H1 (cell line): Measurements from ENCODE around the gene GMPPA. TPM values are rescaled to one million over a fixed set of nuclear protein-coding genes. Genes with fewer than 3 reads are reported as not detected.

Source experiments
- CTCF ChIA-PET: fragments of 300-600 bp; sonication (Branson Sonifier 250); formaldehyde crosslinking; loops from one replicate; lab custom pipeline; 2021; ENCODE audit not compliant: partially characterized antibody; lab: Charles Lee
- POLR2A ChIA-PET: fragments of 300-600 bp; sonication (Branson Sonifier 250); formaldehyde crosslinking; loops from one replicate; lab custom pipeline; 2021; ENCODE audit warnings: inconsistent platforms; ENCODE audit not compliant: partially characterized antibody; lab: Charles Lee
- DNase-seq, 2 experiments: peaks; one replicate each; pipeline versions ENCODE4 v3.0.0 to v3.0.0-alpha.2; 2010 to 2022; ENCODE audit warnings: low spot score in 2 of 2, low read depth in 1 of 2, mixed read lengths in 1 of 2
- FAIRE-seq: peaks from 2 replicates; lab custom pipeline; 2011; peaks lifted over from hg19 to GRCh38; lab: Jason Lieb, UNC
- H2AFZ ChIP-seq: 2 replicates; pipeline ENCODE4 v1.8.1; 2012; ENCODE audit warnings: low read length, inconsistent platforms
- H2AK5ac ChIP-seq: 2 replicates; pipeline ENCODE4 v1.6.1; 2013; ENCODE audit warnings: low read depth, low read length
- H2BK120ac ChIP-seq: replicated peaks from 2 replicates; pipeline ENCODE3; 2013; ENCODE audit warnings: low read depth, low read length, inconsistent platforms
- H2BK12ac ChIP-seq: 2 replicates; pipeline ENCODE4 v1.6.1; 2013; ENCODE audit warnings: low read depth, low read length
- H2BK15ac ChIP-seq: 2 replicates; pipeline ENCODE4 v1.6.1; 2013; ENCODE audit warnings: low read length
- H2BK20ac ChIP-seq: 2 replicates; pipeline ENCODE4 v1.6.1; 2013; ENCODE audit warnings: low read length
- H2BK5ac ChIP-seq: 2 replicates; pipeline ENCODE4 v1.6.1; 2013; ENCODE audit warnings: low read depth, low read length
- H3K14ac ChIP-seq: 2 replicates; pipeline ENCODE4 v1.6.1; 2013; ENCODE audit warnings: inconsistent platforms; ENCODE audit not compliant: insufficient read length
- H3K18ac ChIP-seq: 2 replicates; pipeline ENCODE4 v1.6.1; 2013; ENCODE audit warnings: low read length; ENCODE audit errors: extremely low read depth
- H3K23ac ChIP-seq: 2 replicates; pipeline ENCODE4 v1.6.1; 2013; ENCODE audit warnings: inconsistent platforms; ENCODE audit not compliant: insufficient read length
- H3K23me2 ChIP-seq: 2 replicates; pipeline ENCODE4 v1.6.1; 2013; ENCODE audit warnings: low read depth, low read length
- H3K27ac ChIP-seq: 2 replicates; pipeline ENCODE4 v1.6.1; 2011; ENCODE audit warnings: low read depth, low read length, inconsistent platforms
- H3K27me3 ChIP-seq, 4 experiments: replicated peaks in 1 of 4; 1 replicate in 1 of 4; 2 replicates in 3 of 4; pipeline versions ENCODE4 v1.6.1 to v1.8.1; 2011 to 2013; ENCODE audit warnings: low read length in 3 of 4, mild to moderate bottlenecking in 3 of 4, inconsistent platforms in 2 of 4, mixed read lengths in 2 of 4, moderate library complexity in 1 of 4; ENCODE audit not compliant: control insufficient read depth in 3 of 4, insufficient read depth in 3 of 4; ENCODE audit errors: extremely low read depth in 1 of 4
- H3K36me3 ChIP-seq, 4 experiments: 2 replicates each; pipeline versions ENCODE4 v1.6.1 to v1.8.1; 2011 to 2013; ENCODE audit warnings: mild to moderate bottlenecking in 4 of 4, low read length in 3 of 4, moderate library complexity in 2 of 4, control low read depth in 1 of 4, inconsistent platforms in 1 of 4; ENCODE audit not compliant: insufficient read depth in 4 of 4, control insufficient read depth in 2 of 4
- H3K4ac ChIP-seq: replicated peaks from 2 replicates; pipeline ENCODE3; 2013; ENCODE audit warnings: low read length, low read depth, mixed read lengths, inconsistent platforms; ENCODE audit not compliant: insufficient read length
- H3K4me1 ChIP-seq, 4 experiments: replicated peaks in 1 of 4; 1 replicate in 1 of 4; 2 replicates in 3 of 4; pipeline versions ENCODE4 v1.6.1 to v1.8.1; 2011 to 2013; ENCODE audit warnings: low read length in 3 of 4, inconsistent platforms in 2 of 4, mixed read lengths in 1 of 4; ENCODE audit not compliant: insufficient read depth in 4 of 4, control insufficient read depth in 3 of 4
- H3K4me2 ChIP-seq, 2 experiments: 2 replicates each; pipeline versions ENCODE4 v1.6.1 to v1.8.1; 2011 to 2013; ENCODE audit warnings: low read depth in 2 of 2, low read length in 2 of 2, control low read depth in 1 of 2, inconsistent platforms in 1 of 2, mild to moderate bottlenecking in 1 of 2; ENCODE audit not compliant: insufficient read depth in 1 of 2
- H3K4me3 ChIP-seq, 4 experiments: fragments of 200-600, 300-600 bp in 1 of 4; sonication (generic), shearing (Covaris generic), sonication (Bioruptor Twin) in 1 of 4; 2 replicates each; pipeline versions ENCODE4 v1.5.1 to v1.8.1; 2011 to 2016; ENCODE audit warnings: low read length in 4 of 4, low read depth in 3 of 4, control low read depth in 2 of 4, inconsistent platforms in 2 of 4, mild to moderate bottlenecking in 2 of 4, mixed read lengths in 1 of 4, moderate library complexity in 1 of 4; ENCODE audit not compliant: insufficient read depth in 2 of 4; ENCODE audit errors: extremely low read depth in 1 of 4
- H3K56ac ChIP-seq: replicated peaks from 2 replicates; pipeline ENCODE3; 2013; ENCODE audit warnings: low read depth, mild to moderate bottlenecking, mixed read lengths, low read length, inconsistent platforms; ENCODE audit not compliant: insufficient read length
- H3K79me1 ChIP-seq: 2 replicates; pipeline ENCODE4 v1.6.1; 2013; ENCODE audit warnings: low read depth, low read length, control low read depth
- H3K79me2 ChIP-seq, 2 experiments: 2 replicates each; pipeline versions ENCODE4 v1.6.1 to v1.8.1; 2012 to 2013; ENCODE audit warnings: low read length in 2 of 2, mild to moderate bottlenecking in 2 of 2, inconsistent platforms in 1 of 2; ENCODE audit not compliant: insufficient read depth in 2 of 2, control insufficient read depth in 1 of 2
- H3K9ac ChIP-seq, 4 experiments: replicated peaks in 1 of 4; 1 replicate in 1 of 4; 2 replicates in 3 of 4; pipeline versions ENCODE4 v1.6.1 to v1.8.1; 2011 to 2013; ENCODE audit warnings: low read depth in 3 of 4, low read length in 3 of 4, control low read depth in 2 of 4, mild to moderate bottlenecking in 2 of 4, moderate library complexity in 2 of 4, inconsistent platforms in 1 of 4; ENCODE audit errors: extremely low read depth in 1 of 4
- H3K9me3 ChIP-seq, 2 experiments: 2 replicates each; pipeline versions ENCODE4 v1.6.1 to v1.8.1; 2012 to 2013; ENCODE audit warnings: mild to moderate bottlenecking in 2 of 2, moderate library complexity in 2 of 2, control low read depth in 1 of 2, inconsistent platforms in 1 of 2, low read depth in 1 of 2, low read length in 1 of 2, mixed read lengths in 1 of 2; ENCODE audit not compliant: insufficient read depth in 2 of 2
- H4K20me1 ChIP-seq, 2 experiments: replicated peaks in 1 of 2; 2 replicates each; pipeline versions ENCODE3 to v1.8.1; 2011 to 2013; ENCODE audit warnings: inconsistent platforms in 2 of 2, low read length in 2 of 2, mild to moderate bottlenecking in 1 of 2; ENCODE audit not compliant: insufficient read depth in 2 of 2, control insufficient read depth in 1 of 2
- H4K5ac ChIP-seq: 2 replicates; pipeline ENCODE4 v1.6.1; 2013; ENCODE audit warnings: low read length, low read depth, mixed read lengths, inconsistent platforms; ENCODE audit not compliant: insufficient read length
- H4K8ac ChIP-seq: 2 replicates; pipeline ENCODE4 v1.8.0; 2013; ENCODE audit warnings: mild to moderate bottlenecking, moderate library complexity, low read length, inconsistent platforms; ENCODE audit not compliant: insufficient read depth; ENCODE audit errors: extremely low read depth
- H4K91ac ChIP-seq: replicated peaks from 2 replicates; pipeline ENCODE3; 2013; ENCODE audit warnings: low read length, mixed read lengths, inconsistent platforms; ENCODE audit not compliant: insufficient read length
- EP300 ChIP-seq, 2 experiments: IDR thresholded peaks; 1 replicate in 1 of 2; 2 replicates in 1 of 2; pipeline ENCODE4 v1.6.1; 2011 to 2012; ENCODE audit warnings: low read depth in 2 of 2, low read length in 2 of 2, mild to moderate bottlenecking in 2 of 2, borderline replicate concordance in 1 of 2, inconsistent platforms in 1 of 2, moderate library complexity in 1 of 2
- HDAC2 ChIP-seq, 2 experiments: fragments of 300-600 bp in 1 of 2; sonication (generic) in 1 of 2; IDR thresholded peaks; 2 replicates each; pipeline ENCODE4 v1.6.1; 2011 to 2012; ENCODE audit warnings: low read depth in 2 of 2, low read length in 2 of 2, mild to moderate bottlenecking in 2 of 2, moderate library complexity in 2 of 2, borderline replicate concordance in 1 of 2, inconsistent platforms in 1 of 2
- KDM4A ChIP-seq: IDR thresholded peaks from one replicate; pipeline ENCODE4 v1.7.1; 2012; ENCODE audit warnings: low read depth, mild to moderate bottlenecking, moderate library complexity, low read length, inconsistent platforms; ENCODE audit not compliant: severe bottlenecking
- MAFK ChIP-seq: IDR thresholded peaks from 2 replicates; pipeline ENCODE4 v1.6.1; 2012; ENCODE audit warnings: low read depth, mild to moderate bottlenecking, improper control_type of control experiment, low read length
- NRF1 ChIP-seq: IDR thresholded peaks from 2 replicates; pipeline ENCODE4 v1.6.1; 2011; ENCODE audit warnings: mild to moderate bottlenecking, low read depth, low read length, improper control_type of control experiment
- RBBP5 ChIP-seq: IDR thresholded peaks from 2 replicates; pipeline ENCODE4 v1.7.1; 2012; ENCODE audit warnings: low read depth, mild to moderate bottlenecking, inconsistent platforms, low read length, moderate library complexity, borderline replicate concordance
- RXRA ChIP-seq: IDR thresholded peaks from 2 replicates; pipeline ENCODE4 v1.6.1; 2011; ENCODE audit warnings: low read depth, mild to moderate bottlenecking, low read length, moderate library complexity; ENCODE audit not compliant: insufficient read depth
- SAP30 ChIP-seq: fragments of 300-600 bp; sonication (generic); IDR thresholded peaks from 2 replicates; pipeline ENCODE4 v1.7.1; 2012; ENCODE audit warnings: low read length, moderate library complexity, mild to moderate bottlenecking, inconsistent platforms; ENCODE audit not compliant: insufficient read depth, insufficient replicate concordance
- SIX5 ChIP-seq: IDR thresholded peaks from 2 replicates; pipeline ENCODE4 v1.6.1; 2011; ENCODE audit warnings: mild to moderate bottlenecking, low read depth, low read length
- TAF7 ChIP-seq: optimal IDR thresholded peaks from 2 replicates; pipeline ENCODE3; 2011; ENCODE audit warnings: low read depth, mild to moderate bottlenecking, inconsistent platforms, low read length, moderate library complexity, borderline replicate concordance
- WGBS, 2 experiments: shearing (Covaris generic) in 1 of 2; methylation state at CpG; one replicate each; pipeline versions ENCODE4 v1.1.6 to v1.1.7; 2013 to 2015; ENCODE audit warnings: low lambda C conversion rate in 2 of 2, mixed read lengths in 2 of 2, inconsistent platforms in 1 of 2, low coverage in 1 of 2, missing lambda C conversion rate in 1 of 2; ENCODE audit not compliant: insufficient replicate concordance in 2 of 2, insufficient coverage in 1 of 2, insufficient read length in 1 of 2; ENCODE audit errors: extremely low coverage in 1 of 2, missing lambda C conversion rate in 1 of 2; 5-methylcytosine and 5-hydroxymethylcytosine counted together
- polyA plus RNA-seq, 7 experiments: library from polyadenylated mRNA; depleted of rRNA in 3 of 7; stranded (reverse) in 5 of 7; unstranded in 2 of 7; fragments of >200 nt in 5 of 7; fragments of 200-250 nt in 2 of 7; gene quantifications; 1 replicate in 5 of 7; 2 replicates in 1 of 7; 4 replicates in 1 of 7; pipeline versions ENCODE4 v1.2.1 to v1.2.3, GENCODE V29; 2011 to 2013; ENCODE audit warnings: missing spikeins in 2 of 7, mixed read lengths in 2 of 7
- total RNA-seq: library from RNA; stranded (reverse); fragmentation: NEBNext Ultra II Directional; extraction: Animal tissue kit (Norgen Biotek cat#: 25700); gene quantifications from 2 replicates; pipeline ENCODE4 v1.2.1, GENCODE V29; 2021

The GMPPA gene
- total and polyA plus RNA-seq, 2 of the 8 experiments (the other 6 are each of a cell fraction or from before 2014, with no cell fraction given): 34.3 to 98.8 TPM

DNA sequence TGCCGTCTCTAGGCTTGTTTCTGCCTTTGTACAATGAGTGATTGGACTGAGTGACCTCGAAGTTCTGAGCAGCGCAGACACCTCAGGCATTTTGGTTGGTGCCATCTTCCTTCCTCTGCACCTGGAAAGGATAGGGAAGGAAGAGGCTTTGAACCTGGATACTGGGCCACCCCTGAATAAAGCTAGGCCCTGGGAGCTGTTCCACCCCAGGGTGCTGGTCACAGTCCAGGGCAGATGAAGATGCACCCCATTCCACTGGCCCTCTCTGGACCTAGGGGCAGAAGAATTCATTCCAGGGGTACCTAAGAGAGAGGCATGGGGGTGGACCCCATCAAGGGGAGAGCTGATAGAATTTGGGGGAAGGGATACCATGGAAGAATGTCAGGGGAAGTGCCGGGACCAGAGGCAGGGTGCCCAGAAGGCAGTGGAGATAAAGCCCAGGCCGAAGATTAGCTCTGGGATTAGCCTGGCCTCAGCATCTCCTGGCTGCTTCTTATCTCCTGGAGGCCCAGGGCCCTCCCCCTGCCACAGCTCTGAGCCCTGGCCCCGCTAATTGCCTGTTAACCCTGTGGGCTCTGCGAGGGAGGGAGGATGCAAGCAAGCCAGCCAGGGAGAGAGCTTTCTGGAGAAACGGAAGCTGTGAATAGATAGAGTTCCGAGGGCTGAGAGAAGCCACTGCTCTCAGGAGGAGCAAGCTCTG, 27.0 kb downstream of the GMPPA start:
- TF ChIP-seq HDAC2 (IDR thresholded peaks at IDR 0.05; ENCODE audit: borderline replicate concordance in 1 of 2, low read depth in 2 of 2, low read length in 2 of 2): no peak
- TF ChIP-seq MAFK: no peak
- TF ChIP-seq TAF7: no peak
- TF ChIP-seq SIX5: no peak
- TF ChIP-seq SAP30: no peak
- no peak for TF ChIP-seq KDM4A
- no peak for TF ChIP-seq NRF1
- no peak for TF ChIP-seq EP300 (IDR thresholded peaks at IDR 0.05; ENCODE audit: borderline replicate concordance in 1 of 2, low read depth in 2 of 2, low read length in 2 of 2)
- TF ChIP-seq RBBP5: no peak
- no peak for TF ChIP-seq RXRA
- Histone ChIP-seq H4K8ac (no peak overlapping the region; the same call in 1 of the 2 replicates), H3K9ac (no peak overlapping the region), H3K4me3 (no peak overlapping the region), H3K4me2 (no peak overlapping the region), H2BK15ac (peak overlapping the region; percentile 55; the same call in 1 of the 2 replicates), H2BK120ac (no peak overlapping the region), H3K27me3 (peaks cover 0 to 24% (median 12%) of the 10 kb centered on the region in 4 experiments; a peak in 6 of 7 replicates), H3K79me1 (no peaks in the 10 kb centered on the region), H3K4ac (no peak overlapping the region), H3K23ac (no peak overlapping the region), H3K27ac (no peak overlapping the region), H3K4me1 (peaks cover 0 to 31% (median 20%) of the 10 kb centered on the region in 4 experiments; a peak in 6 of 7 replicates), H3K23me2 (peaks cover 2% of the 10 kb centered on the region; the same call in 1 of the 2 replicates), H2AFZ (no peak overlapping the region), H2AK5ac (no peak overlapping the region), H3K9me3 (no peaks in the 10 kb centered on the region), H3K36me3 (no peaks in the 10 kb centered on the region), H4K5ac (no peak overlapping the region), H2BK20ac (no peak overlapping the region), H2BK5ac (no peak overlapping the region), H4K91ac (no peak overlapping the region), H3K14ac (no peak overlapping the region), H3K56ac (no peak overlapping the region), H3K79me2 (no peaks in the 10 kb centered on the region), H2BK12ac (no peak overlapping the region), H4K20me1 (no peaks in the 10 kb centered on the region), H3K18ac (no peak overlapping the region)
- ChIA-PET POLR2A (interaction anchor here (0.5 to 2.7 kb wide), 8 partner anchors 14 to 206 kb away, joined by 3 to 10 read pairs (median 4); partner anchors contain the start of genes CHPF, GMPPA and TMEM198), CTCF (interaction anchor here (1.2 to 113.1 kb wide), 8 partner anchors 4 to 132 kb away, joined by 3 to 7248 read pairs (median 370); partner anchors contain the start of genes ASIC4, DES, GMPPA and SPEG)
- no peak for FAIRE-seq
- no peak for DNase-seq
- WGBS, 2 experiments: 79% methylated on average over 9 of the region's 9 CpGs; no CpG with 5 or more reads in 1 of the 2 experiments
